GM19043 (cell line): Measurements from ENCODE around the gene FKBP10.

Experiments used
- ATAC-seq: cut with Tn5 transposase; IDR thresholded peaks from one replicate; pipeline ENCODE4 v1.9.1; 2021; ENCODE audit warnings: low read depth; ENCODE audit not compliant: unreplicated experiment

FKBP10 gene

GRCh38 chr17:41781404-41782110, 31.2 kb upstream of the FKBP10 start:
- no peak for ATAC-seq

DNA sequence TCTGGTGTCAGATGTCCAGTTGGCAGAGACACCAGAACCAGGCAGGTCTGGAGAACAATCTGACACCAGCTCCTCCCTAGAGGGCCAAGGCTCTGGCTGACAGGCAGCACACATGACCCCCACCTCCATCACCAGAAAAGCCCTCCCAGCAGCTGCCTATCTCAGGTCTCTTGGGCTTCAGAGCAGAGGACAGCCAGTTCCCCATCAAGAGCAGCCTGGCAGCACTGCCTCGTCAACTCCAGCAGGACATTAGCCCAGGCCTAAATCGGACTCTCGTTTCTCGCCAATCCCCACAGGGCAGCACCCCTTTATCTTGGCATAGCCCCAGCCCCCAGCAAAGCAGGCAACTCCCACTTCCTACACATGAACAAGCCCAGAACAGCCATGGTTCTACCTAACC, 30.7 kb upstream of the FKBP10 start:
- no peak for ATAC-seq

DNA sequence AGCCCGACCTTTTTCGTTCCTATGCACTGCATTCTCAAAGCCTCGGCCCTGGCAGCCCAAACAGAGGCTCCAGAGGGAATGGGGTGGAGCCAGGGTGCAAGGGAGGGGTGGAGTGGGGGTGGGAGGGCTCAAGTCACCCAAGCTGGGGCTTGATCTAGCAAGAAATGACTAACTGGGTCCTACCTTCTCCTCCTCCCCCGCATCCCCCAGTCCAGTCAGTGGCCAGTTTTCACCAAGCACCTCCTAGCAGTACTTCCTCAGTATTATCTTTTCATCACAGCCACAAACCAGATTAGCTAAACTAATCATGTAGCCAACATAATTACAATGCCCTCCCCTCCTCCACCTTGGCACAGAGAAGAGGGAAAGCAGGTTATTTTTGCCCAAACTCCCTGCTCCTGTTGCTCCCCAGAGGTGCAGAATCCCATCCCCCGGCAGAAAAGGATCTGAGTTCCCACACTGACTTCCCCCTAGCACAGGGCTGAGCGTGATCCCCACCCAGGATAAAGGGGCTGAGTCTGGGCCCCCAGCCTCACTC, 28.5 kb upstream of the FKBP10 start:
- no peak for ATAC-seq

DNA sequence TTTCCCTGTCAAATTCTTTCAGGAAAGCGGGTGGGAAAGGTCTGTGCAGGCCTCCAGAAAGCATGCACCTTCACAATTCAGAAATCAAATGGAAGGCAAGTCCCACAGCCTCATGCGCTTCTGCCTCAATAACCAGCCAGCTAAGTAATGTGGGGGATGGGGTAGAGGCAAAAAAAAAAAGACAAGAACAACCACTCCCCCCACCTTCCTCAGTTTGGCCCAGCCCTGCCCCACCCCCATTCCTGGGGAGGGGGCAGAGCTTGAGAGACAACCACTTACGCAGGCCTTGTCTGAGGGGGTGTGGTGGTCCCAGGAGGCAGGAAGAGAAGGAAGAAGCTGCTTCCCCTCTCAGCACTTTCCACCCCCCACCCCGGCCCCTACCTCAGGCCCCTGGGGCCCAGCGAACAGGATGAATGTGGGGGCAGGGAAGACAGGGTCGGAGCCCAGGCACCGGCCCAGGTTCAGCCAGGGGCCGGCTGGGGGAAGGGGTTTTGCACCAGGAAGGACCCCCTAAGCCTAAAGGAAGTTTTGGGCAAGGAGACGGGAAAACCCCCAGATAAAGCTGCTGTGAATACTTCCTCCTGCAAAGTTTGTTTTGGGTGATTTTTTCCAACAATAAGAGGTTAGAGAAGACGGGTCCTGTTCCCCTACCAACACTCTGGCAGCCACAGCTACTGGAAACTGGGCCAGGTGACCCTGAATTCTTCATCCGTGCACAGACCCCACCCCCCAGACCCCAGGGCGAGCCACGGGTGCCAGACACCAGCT, 27.5 kb upstream of the FKBP10 start:
- no peak for ATAC-seq

DNA sequence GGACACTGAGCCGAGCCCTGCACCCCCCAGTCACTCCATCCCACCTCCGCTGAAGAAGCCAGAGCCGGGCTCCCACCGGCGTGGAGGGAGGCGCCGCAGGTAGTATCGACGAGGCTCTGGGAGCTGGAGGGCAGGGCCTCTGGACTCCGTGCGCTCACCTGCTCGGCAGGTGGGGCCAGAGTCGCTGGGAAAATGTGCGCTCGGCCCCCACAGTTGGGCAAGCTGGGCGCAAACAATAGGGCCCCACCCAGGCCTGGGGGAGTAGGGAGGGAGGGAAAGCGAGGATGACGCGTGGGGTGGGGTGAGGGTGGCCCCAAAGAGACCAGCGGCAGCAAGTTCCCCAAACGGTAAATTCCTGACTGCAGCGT, 27.0 kb upstream of the FKBP10 start:
- no peak for ATAC-seq

- ATAC-seq: peak; percentile 66
Measured at GRCh38 chr17:41786227-41787020, 26.4 kb upstream of the FKBP10 start, which contains the start of gene JUP. Gene JUP, minus strand, starts transcription at chr17:41786711. Its CDS starts 14,857 bp downstream, at chr17:41771854.

GRCh38 chr17:41787021-41787418, 25.8 kb upstream of the FKBP10 start:
- ATAC-seq: no peak

GRCh38 chr17:41792845-41793783, 19.7 kb upstream of the FKBP10 start:
- ATAC-seq: no peak

DNA sequence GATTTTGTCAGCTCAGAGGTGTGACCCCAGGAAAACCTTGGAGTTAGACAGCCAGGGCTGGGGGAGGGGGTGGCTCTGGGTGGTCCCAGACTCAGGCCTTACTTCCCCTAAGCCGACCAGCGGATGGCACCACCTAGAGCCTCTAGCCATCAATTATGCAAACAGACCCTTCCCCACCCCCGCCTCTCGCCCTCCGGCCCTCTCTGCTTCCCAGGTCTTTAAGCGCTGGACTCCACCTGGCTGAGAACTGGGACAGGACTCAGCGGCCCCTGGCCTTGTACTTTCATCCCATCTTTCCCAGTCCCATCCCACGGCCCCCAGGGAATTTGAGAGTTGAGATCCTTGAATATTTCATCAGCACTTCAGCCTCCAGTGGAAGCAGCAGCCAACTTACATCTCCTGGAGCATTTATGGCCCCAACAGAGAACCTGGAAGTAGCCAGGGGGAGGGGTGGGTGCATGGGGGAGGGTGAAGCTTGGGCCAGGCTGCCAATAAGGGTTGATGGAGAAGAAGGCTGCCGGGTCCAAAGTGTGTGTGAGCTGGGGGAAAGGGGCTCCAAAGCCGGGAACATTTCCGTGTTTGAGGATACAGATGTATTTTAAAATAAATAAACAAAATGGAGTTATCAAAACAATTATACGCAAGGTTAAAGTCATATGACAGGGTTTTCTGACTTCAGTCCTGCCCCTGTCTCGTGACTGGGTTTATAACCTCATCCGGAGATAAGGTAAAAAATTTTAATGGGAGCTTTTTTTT, 18.8 kb upstream of the FKBP10 start:
- ATAC-seq: no peak

DNA sequence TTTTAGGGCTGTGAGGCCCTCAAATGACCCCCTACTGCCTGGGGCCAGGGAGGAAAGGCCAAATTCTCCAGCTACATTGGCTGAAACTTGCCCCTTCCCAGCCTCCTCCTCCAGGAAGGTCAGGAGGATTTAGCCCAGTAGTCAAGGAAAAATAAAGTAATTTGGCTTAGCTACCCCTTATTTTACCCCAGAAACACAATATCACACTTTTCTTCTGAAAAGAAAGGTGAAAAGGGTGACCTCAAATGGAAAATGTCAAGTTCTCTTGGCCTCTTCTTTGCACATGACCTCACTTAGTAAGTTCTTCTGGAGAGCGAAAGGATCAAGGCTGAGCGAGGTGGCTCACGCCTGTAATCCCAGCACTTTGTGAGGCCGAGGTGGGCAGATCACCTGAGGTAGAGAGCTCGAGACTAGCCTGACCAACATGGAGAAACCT, 18.2 kb upstream of the FKBP10 start:
- ATAC-seq: no peak

DNA sequence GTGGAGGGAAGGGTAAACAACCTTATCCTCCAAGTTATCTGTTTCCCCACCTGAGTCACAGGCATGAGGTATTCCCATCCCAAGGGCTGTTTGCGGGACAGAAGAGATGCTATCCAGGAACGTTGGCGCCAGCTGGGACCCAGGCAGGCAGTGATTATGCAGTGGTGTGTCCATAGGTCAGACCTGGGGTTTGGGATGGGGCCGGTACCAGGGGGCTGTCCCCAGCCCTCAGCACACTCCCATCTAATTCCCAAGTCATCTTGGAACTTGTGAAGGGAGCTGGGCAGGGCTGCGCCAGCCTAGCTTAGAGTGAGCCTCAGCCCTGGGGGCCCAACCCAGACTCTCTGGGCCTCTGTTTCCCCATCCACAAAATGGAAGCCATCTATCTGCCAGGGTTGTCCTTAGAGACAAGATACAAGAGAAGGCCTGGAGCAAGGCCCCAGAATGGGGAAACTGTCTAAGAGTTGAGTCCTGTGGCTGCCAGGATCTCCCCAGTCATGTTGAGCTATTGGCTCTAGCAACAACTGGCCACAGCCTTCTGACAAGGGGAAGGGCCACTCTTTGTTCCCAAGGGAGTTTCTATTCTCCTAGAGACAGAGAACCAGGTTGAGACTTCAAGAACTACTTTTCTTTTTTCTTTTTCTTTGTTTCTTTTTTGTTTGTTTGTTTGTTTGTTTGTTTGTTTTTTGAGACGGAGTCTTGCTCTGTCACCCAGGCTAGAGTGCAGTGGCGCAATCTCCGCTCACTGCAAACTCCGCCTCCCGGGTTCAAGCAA, 16.5 kb upstream of the FKBP10 start:
- no peak for ATAC-seq

- no peak for ATAC-seq
Measured at GRCh38 chr17:41797377-41797776, 15.4 kb upstream of the FKBP10 start.

DNA sequence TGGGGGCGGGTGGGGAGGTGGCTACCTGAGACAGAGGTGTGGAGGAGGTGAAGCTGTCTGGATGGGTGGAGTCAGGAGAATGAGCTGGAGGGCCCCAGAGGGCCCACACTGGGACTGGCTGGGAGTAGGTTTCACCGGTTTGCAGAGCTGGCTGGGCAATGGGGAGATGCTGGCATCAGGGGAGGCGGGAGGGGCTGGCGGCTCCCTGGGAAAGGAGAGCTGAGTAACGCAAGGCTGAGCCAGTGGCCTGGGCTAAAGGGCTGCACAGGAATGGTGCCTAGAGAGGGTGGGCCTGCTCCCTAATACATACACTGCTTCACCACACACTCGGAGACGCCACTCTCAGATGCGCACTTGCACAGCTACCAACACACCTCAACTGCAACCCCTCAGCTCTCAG, 13.4 kb upstream of the FKBP10 start:
- no peak for ATAC-seq

DNA sequence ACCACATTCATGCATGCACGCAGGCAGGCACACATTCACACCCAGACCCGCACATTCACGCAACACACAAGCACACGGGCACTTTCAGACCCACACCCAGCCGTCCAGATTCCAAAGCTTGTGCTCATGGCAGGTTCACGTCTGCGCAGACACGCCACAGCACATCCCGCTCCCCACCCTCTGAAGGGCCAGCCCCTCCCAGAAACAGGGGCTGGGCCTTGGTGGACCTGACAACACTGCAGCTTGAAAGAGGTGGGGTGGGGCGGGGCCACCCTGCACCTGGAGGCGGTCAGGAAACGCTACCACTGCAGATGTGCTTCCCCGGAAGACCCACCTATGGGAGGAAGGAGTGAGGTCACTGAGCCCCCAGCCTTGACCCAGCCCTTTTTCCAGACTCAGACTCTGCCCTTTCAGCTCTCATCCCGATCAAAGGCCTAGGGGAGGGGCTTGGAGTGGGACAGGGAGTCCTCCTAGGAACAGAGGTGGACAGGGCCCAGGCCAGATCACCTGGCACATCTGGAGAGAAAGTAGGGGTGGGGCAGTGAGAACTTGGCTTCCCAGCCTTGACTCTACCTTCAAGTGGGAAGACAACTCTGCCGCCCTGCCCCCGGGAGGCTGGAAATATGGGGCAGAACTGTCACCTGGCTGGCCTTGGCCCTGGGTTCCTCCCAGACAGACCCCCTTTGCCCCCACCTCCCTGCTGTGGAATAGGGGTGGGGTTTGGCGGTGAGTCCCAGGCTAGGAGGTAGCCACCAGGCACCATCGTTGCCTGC, 12.0 kb upstream of the FKBP10 start:
- no peak for ATAC-seq

- ATAC-seq: no peak
Measured at GRCh38 chr17:41801374-41802271, 11.2 kb upstream of the FKBP10 start.
